Thyroid gland (tissue), 4 donors: ENCODE results near the gene MRPS27. TPM values are rescaled to one million over a fixed set of nuclear protein-coding genes. Genes with fewer than 3 reads are reported as not detected.

Experiments
- DNase-seq, 2 donors: peaks; one replicate each; pipeline ENCODE4 v3.0.0-alpha.2; 2019
- H3K27ac ChIP-seq, 3 donors: fragments of 200-600 bp; sonication (generic); 1 replicate in 2 of 3; 2 replicates in 1 of 3; pipeline ENCODE4 v1.5.1; 2016 to 2019; ENCODE audit warnings: mild to moderate bottlenecking in 1 of 3, moderate library complexity in 1 of 3
- H3K27me3 ChIP-seq: fragments of 200-600 bp; sonication (generic); one replicate; pipeline ENCODE4 v1.5.1; 2019
- H3K36me3 ChIP-seq, 2 donors: fragments of 200-600 bp; sonication (generic); one replicate each; pipeline ENCODE4 v1.5.1; 2016 to 2019
- H3K4me1 ChIP-seq, 2 donors: fragments of 200-600 bp; sonication (generic); one replicate each; pipeline ENCODE4 v1.5.1; 2017 to 2019
- H3K4me3 ChIP-seq, 3 donors: fragments of 200-600 bp; sonication (generic); replicated peaks in 1 of 3; 1 replicate in 2 of 3; 2 replicates in 1 of 3; pipeline ENCODE4 v1.5.1; 2016; ENCODE audit warnings: mild to moderate bottlenecking in 1 of 3
- H3K9me3 ChIP-seq: fragments of 200-600 bp; sonication (generic); one replicate; pipeline ENCODE4 v1.5.1; 2017
- POLR2A ChIP-seq, 2 donors: fragments of 450-650 bp; IDR thresholded peaks; one replicate each; pipeline ENCODE4 v1.6.1; 2017; ENCODE audit warnings: antibody characterized with exemption in 2 of 2, mild to moderate bottlenecking in 2 of 2, moderate library complexity in 1 of 2
- WGBS, 2 donors: methylation state at CpG; one replicate each; pipeline ENCODE4 v1.1.5; 2017; 5-methylcytosine and 5-hydroxymethylcytosine counted together
- intact Hi-C: fragments of 100-400 bp; cut with DNase I; formaldehyde crosslinking; loops from one replicate; pipeline ENCODE4 v1.15.1; 2023
- total RNA-seq, 4 donors: library from RNA; depleted of rRNA; stranded (reverse); fragments of >200 nt; gene quantifications; one replicate each; pipeline ENCODE4 v1.2.3, GENCODE V29; 2016
- TF ChIP-seq, protein P1 (sequence below), 6 experiments: fragments of 200-600 bp in 3 of 6; fragments of 450-650 bp in 3 of 6; sonication (generic) in 3 of 6; IDR thresholded peaks; one replicate each; pipeline ENCODE4 v1.5.1; 2016 to 2019; ENCODE audit warnings: antibody characterized with exemption in 6 of 6, mild to moderate bottlenecking in 2 of 6, inconsistent platforms in 1 of 6, moderate library complexity in 1 of 6

Gene MRPS27
- total RNA-seq: 10 to 100 TPM; 71.4 to 86.1 (median 80.4) TPM

DNA sequence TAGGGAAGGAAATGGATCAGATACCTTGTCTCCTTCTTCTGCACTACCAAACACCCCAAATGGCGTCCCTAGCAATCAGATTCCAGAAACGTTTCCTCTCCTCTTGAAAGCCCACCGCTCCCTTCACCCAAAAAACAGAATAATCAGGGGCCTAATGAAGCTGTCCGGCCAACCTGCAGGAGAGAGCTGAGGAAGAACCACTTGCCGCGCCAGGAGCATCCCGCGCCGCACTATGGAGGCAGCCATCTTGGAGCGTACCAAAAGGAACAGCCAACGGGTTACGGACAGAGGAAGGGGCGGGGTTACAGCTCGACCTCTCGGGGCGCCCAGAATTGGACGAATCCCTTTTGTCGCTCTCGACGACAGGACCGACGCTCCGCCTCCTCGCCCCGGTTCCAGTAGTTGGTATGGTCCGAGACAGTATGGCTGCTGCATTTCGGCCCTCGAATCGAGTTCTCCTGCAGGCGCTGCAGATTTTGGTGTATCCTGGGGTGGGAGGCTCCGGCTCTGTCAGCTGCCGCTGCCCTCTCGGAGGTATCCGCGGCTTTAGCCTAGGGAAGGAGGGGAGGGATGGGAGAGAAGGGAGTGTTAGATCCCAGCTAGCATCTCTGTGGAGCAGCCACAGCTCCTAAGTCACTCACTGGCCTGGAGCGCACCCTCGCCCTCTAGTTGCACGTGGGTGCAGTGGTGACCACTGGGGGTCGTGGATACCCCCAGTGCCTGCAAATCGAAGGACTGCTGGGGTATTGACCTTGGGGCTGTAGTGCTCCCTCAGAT lies at the start of gene MRPS27, which contains the start of gene PTCD2:
Gene MRPS27 (minus strand): TSS at position 265 of the 777 bp plus-strand sequence. CDS start 19 bp downstream, at position 246.
Gene PTCD2 (plus strand): TSS at position 398 of the 777 bp plus-strand sequence. CDS start 10 bp downstream, at position 408.
- intact Hi-C loops: no loop called here
- WGBS, 2 donors: 0 to 1% methylated on average over 18 to 22 of the region's 40 CpGs
- no peaks in the 10 kb centered on the region for H3K27me3 ChIP-seq
- peaks cover 9 to 12% of the 10 kb centered on the region in 2 donors for H3K4me1 ChIP-seq
- no peaks in the 10 kb centered on the region for H3K9me3 ChIP-seq
- H3K4me3 ChIP-seq: peak within 1 kb of the TSS; percentile 9 to 98 (median 63)
- peak in 1 of 2 donors; percentile 87 for TF ChIP-seq POLR2A (IDR thresholded peaks at IDR 0.05)
- TF ChIP-seq, protein P1, sequence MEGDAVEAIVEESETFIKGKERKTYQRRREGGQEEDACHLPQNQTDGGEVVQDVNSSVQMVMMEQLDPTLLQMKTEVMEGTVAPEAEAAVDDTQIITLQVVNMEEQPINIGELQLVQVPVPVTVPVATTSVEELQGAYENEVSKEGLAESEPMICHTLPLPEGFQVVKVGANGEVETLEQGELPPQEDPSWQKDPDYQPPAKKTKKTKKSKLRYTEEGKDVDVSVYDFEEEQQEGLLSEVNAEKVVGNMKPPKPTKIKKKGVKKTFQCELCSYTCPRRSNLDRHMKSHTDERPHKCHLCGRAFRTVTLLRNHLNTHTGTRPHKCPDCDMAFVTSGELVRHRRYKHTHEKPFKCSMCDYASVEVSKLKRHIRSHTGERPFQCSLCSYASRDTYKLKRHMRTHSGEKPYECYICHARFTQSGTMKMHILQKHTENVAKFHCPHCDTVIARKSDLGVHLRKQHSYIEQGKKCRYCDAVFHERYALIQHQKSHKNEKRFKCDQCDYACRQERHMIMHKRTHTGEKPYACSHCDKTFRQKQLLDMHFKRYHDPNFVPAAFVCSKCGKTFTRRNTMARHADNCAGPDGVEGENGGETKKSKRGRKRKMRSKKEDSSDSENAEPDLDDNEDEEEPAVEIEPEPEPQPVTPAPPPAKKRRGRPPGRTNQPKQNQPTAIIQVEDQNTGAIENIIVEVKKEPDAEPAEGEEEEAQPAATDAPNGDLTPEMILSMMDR (IDR thresholded peaks at IDR 0.05): no peak
- H3K36me3 ChIP-seq: no peaks in the 10 kb centered on the region
- peak; percentile 97 for DNase-seq
- H3K27ac ChIP-seq: peak within 1 kb of the TSS; percentile 61 to 88 (median 64)

DNA sequence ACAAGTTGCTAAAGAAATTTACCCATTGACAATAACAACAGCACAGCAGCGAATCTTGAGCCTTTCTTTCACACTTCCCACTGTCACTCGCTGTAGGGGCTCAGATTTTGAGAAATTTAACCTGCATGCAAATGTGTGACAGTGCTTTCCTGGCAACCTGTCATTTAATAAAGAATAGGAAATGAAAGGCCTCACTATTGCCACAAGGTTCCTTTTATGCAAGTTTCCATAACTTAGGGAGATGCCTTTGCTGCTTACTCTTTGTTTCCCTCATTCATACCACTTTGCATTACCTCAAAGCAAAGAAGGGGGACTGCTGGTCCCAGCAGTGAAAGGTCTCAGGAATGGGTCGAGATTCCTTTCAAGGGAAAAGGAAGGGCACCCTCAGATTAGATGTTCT lies 49.7 kb upstream of the MRPS27 start:
- Histone ChIP-seq H3K36me3 (no peaks in the 10 kb centered on the region), H3K4me3 (no peak overlapping the region), H3K4me1 (peaks cover 5 to 9% of the 10 kb centered on the region in 2 donors), H3K27me3 (no peaks in the 10 kb centered on the region), H3K9me3 (no peaks in the 10 kb centered on the region), H3K27ac (no peak overlapping the region)
- TF ChIP-seq, protein P1 (IDR thresholded peaks at IDR 0.05): no peak
- no peak for TF ChIP-seq POLR2A (IDR thresholded peaks at IDR 0.05)
- no peak for DNase-seq
- intact Hi-C loops: loop anchor here (5.0 to 10.0 kb wide), 2 partner anchors 153 to 445 kb away; partner anchors contain the start of gene TNPO1
- WGBS, 2 donors: 92 to 95% methylated on average over 3 of the region's 3 CpGs

DNA sequence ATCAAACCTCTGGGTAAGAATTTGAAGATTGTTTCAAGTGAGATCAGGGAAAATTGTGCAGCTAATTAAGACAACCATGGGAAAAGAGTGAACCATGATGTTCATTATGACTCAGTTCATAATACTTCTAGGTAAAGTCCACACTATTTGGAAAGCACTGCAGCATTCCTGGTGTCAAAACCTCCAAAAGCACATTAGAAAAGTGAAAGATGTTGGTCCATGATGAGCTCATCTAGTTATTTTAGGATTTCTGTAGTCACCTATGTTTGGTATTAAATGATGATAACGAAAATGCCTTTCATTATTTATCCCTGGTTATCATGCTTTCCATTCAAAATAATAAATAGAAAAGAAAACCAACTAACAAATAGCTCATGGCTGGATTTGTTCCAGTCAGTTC lies 49.3 kb upstream of the MRPS27 start:
- Histone ChIP-seq H3K27ac (no peak overlapping the region), H3K36me3 (no peaks in the 10 kb centered on the region), H3K4me1 (peaks cover 5 to 9% of the 10 kb centered on the region in 2 donors), H3K27me3 (no peaks in the 10 kb centered on the region), H3K9me3 (no peaks in the 10 kb centered on the region), H3K4me3 (no peak overlapping the region)
- TF ChIP-seq, protein P1 (IDR thresholded peaks at IDR 0.05): no peak
- 91 to 95% methylated on average over 1 of the region's 1 CpG for WGBS, 2 donors
- intact Hi-C loops: loop anchor here (5.0 to 10.0 kb wide), 2 partner anchors 153 to 446 kb away; partner anchors contain the start of gene TNPO1
- DNase-seq: no peak

DNA sequence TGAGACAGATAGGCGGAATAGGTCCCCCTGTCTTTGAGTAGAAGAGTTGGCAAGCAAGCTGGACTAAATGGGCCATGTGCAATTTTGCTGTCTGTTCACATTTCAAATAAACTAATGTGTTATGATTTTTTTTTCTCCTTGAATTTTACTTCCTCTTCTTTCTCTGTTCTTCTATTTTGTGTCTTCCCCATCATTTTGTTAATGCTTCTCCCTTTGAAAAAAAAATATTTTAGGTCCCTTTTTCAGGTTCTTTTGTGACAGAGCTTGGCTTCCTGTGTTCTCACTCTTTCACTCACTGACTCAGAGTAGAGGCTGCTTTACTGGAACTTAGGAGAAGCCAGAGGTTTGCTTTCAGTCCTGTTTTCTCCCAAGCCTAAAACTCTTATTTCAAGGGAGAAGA lies 48.2 kb upstream of the MRPS27 start:
- Histone ChIP-seq H3K4me3 (no peak overlapping the region), H3K4me1 (peaks cover 5 to 9% of the 10 kb centered on the region in 2 donors), H3K27ac (no peak overlapping the region), H3K36me3 (no peaks in the 10 kb centered on the region), H3K27me3 (no peaks in the 10 kb centered on the region), H3K9me3 (no peaks in the 10 kb centered on the region)
- no peak for TF ChIP-seq POLR2A (IDR thresholded peaks at IDR 0.05)
- TF ChIP-seq, protein P1 (IDR thresholded peaks at IDR 0.05): no peak
- no peak for DNase-seq
- 93 to 100% methylated on average over 1 of the region's 1 CpG for WGBS, 2 donors
- intact Hi-C loops: loop anchor here (5.0 to 10.0 kb wide), 2 partner anchors 154 to 447 kb away; partner anchors contain the start of gene TNPO1
